Adrenal gland (tissue), 5 donors: Measurements from ENCODE around the gene TLE7.

Source experiments
- CTCF ChIP-seq, 6 experiments: fragments of 450-650 bp in 4 of 6; fragments of 200-600 bp in 2 of 6; sonication (generic) in 1 of 6; IDR thresholded peaks; 1 replicate in 5 of 6; 2 replicates in 1 of 6; pipeline versions ENCODE4 v1.5.1 to v1.8.0; 2016 to 2021; ENCODE audit warnings: antibody characterized with exemption in 6 of 6, mild to moderate bottlenecking in 2 of 6, moderate library complexity in 1 of 6
- POLR2A ChIP-seq, 2 donors: fragments of 450-650 bp; IDR thresholded peaks; one replicate each; pipeline ENCODE4 v1.6.1; 2017; ENCODE audit warnings: antibody characterized with exemption in 2 of 2, mild to moderate bottlenecking in 2 of 2, moderate library complexity in 1 of 2
- donor health status: DM: no; HTN: no; CAD: no.

- TF ChIP-seq CTCF (IDR thresholded peaks at IDR 0.05) (no peak), POLR2A (IDR thresholded peaks at IDR 0.05) (no peak)
These were observed 26.0 kb upstream of the TLE7 start for GRCh38 chr16:71467810-71468209.
